T-helper 1 cell treated with Interleukin-12 subunit alpha and Interleukin-12 subunit beta and Interleukin-4 antibody, amounts not matched to agents 30 μg/mL and 1 μg/mL, for 36 hours (primary cell): ENCODE data around the gene PSG5.
"Not testable (repeated sequence)": the region's sequence is repeated elsewhere in the genome, so short reads cannot be mapped to it uniquely, and the experiment has no call there.

Experiments
- H3K27ac Mint-ChIP-seq: one replicate; pipeline ENCODE4 v1.8.0; 2021; ENCODE audit warnings: mild to moderate bottlenecking, mixed read lengths
- H3K27me3 Mint-ChIP-seq: one replicate; pipeline ENCODE4 v1.8.0; 2021; ENCODE audit warnings: low read depth, mixed read lengths
- H3K36me3 Mint-ChIP-seq: one replicate; pipeline ENCODE4 v1.8.0; 2021; ENCODE audit warnings: low read depth, mixed read lengths
- H3K4me1 Mint-ChIP-seq: one replicate; pipeline ENCODE4 v1.8.0; 2021; ENCODE audit warnings: low read depth, mixed read lengths
- H3K4me3 Mint-ChIP-seq: one replicate; pipeline ENCODE4 v1.8.0; 2021; ENCODE audit warnings: mild to moderate bottlenecking, moderate library complexity, mixed read lengths
- H3K9me3 Mint-ChIP-seq: one replicate; pipeline ENCODE4 v1.8.0; 2021; ENCODE audit warnings: mixed read lengths

PSG5 gene

GRCh38 chr19:43201337-43201801 is 15.0 kb upstream of the PSG5 start:
- not testable (repeated sequence) for H3K4me3 Mint-ChIP-seq, H3K27ac Mint-ChIP-seq, H3K27me3 Mint-ChIP-seq, H3K9me3 Mint-ChIP-seq, H3K36me3 Mint-ChIP-seq, H3K4me1 Mint-ChIP-seq

- H3K9me3 Mint-ChIP-seq, H3K27ac Mint-ChIP-seq, H3K36me3 Mint-ChIP-seq, H3K27me3 Mint-ChIP-seq, H3K4me3 Mint-ChIP-seq, H3K4me1 Mint-ChIP-seq: not testable (repeated sequence)
These were observed 12.5 kb upstream of the PSG5 start for GRCh38 chr19:43198686-43199419.

GRCh38 chr19:43197666-43198397 is 11.5 kb upstream of the PSG5 start:
- H3K36me3 Mint-ChIP-seq, H3K27ac Mint-ChIP-seq, H3K9me3 Mint-ChIP-seq, H3K27me3 Mint-ChIP-seq, H3K4me3 Mint-ChIP-seq, H3K4me1 Mint-ChIP-seq: not testable (repeated sequence)

- H3K27ac Mint-ChIP-seq, H3K36me3 Mint-ChIP-seq, H3K9me3 Mint-ChIP-seq, H3K4me3 Mint-ChIP-seq, H3K27me3 Mint-ChIP-seq, H3K4me1 Mint-ChIP-seq: not testable (repeated sequence)
These were observed 8.1 kb upstream of the PSG5 start for GRCh38 chr19:43194397-43194796.

GRCh38 chr19:43192381-43193155 is 6.2 kb upstream of the PSG5 start:
- H3K4me3 Mint-ChIP-seq, H3K9me3 Mint-ChIP-seq, H3K27me3 Mint-ChIP-seq, H3K27ac Mint-ChIP-seq, H3K36me3 Mint-ChIP-seq, H3K4me1 Mint-ChIP-seq: not testable (repeated sequence)

GRCh38 chr19:43188092-43188491 is 1.8 kb upstream of the PSG5 start:
- not testable (repeated sequence) for H3K9me3 Mint-ChIP-seq, H3K27ac Mint-ChIP-seq, H3K4me1 Mint-ChIP-seq, H3K4me3 Mint-ChIP-seq, H3K36me3 Mint-ChIP-seq, H3K27me3 Mint-ChIP-seq

GRCh38 chr19:43181869-43182771 is 4.2 kb downstream of the PSG5 start:
- not testable (repeated sequence) for H3K36me3 Mint-ChIP-seq, H3K4me3 Mint-ChIP-seq, H3K9me3 Mint-ChIP-seq, H3K27ac Mint-ChIP-seq, H3K27me3 Mint-ChIP-seq, H3K4me1 Mint-ChIP-seq

GRCh38 chr19:43179569-43180147 is 6.7 kb downstream of the PSG5 start:
- H3K9me3 Mint-ChIP-seq, H3K36me3 Mint-ChIP-seq, H3K4me1 Mint-ChIP-seq, H3K27me3 Mint-ChIP-seq, H3K27ac Mint-ChIP-seq, H3K4me3 Mint-ChIP-seq: not testable (repeated sequence)

- not testable (repeated sequence) for H3K27me3 Mint-ChIP-seq, H3K4me1 Mint-ChIP-seq, H3K4me3 Mint-ChIP-seq, H3K36me3 Mint-ChIP-seq, H3K9me3 Mint-ChIP-seq, H3K27ac Mint-ChIP-seq
These were observed 7.8 kb downstream of the PSG5 start for GRCh38 chr19:43178577-43178976.

GRCh38 chr19:43165906-43166305 is 20.4 kb downstream of the PSG5 start:
- not testable (repeated sequence) for H3K4me1 Mint-ChIP-seq, H3K27ac Mint-ChIP-seq, H3K9me3 Mint-ChIP-seq, H3K4me3 Mint-ChIP-seq, H3K36me3 Mint-ChIP-seq, H3K27me3 Mint-ChIP-seq

GRCh38 chr19:43163135-43163534 is 23.2 kb downstream of the PSG5 start:
- not testable (repeated sequence) for H3K27me3 Mint-ChIP-seq, H3K27ac Mint-ChIP-seq, H3K36me3 Mint-ChIP-seq, H3K9me3 Mint-ChIP-seq, H3K4me1 Mint-ChIP-seq, H3K4me3 Mint-ChIP-seq

GRCh38 chr19:43162261-43162660 is 24.1 kb downstream of the PSG5 start:
- H3K36me3 Mint-ChIP-seq, H3K4me1 Mint-ChIP-seq, H3K9me3 Mint-ChIP-seq, H3K4me3 Mint-ChIP-seq, H3K27ac Mint-ChIP-seq, H3K27me3 Mint-ChIP-seq: not testable (repeated sequence)

- no peaks in the 10 kb centered on the region for H3K4me1 Mint-ChIP-seq
- H3K4me3 Mint-ChIP-seq = no peak overlapping the region
- H3K27ac Mint-ChIP-seq = no peak overlapping the region
- no peaks in the 10 kb centered on the region for H3K27me3 Mint-ChIP-seq
- H3K9me3 Mint-ChIP-seq = peaks cover 9% of the 10 kb centered on the region
- H3K36me3 Mint-ChIP-seq = no peaks in the 10 kb centered on the region
These were observed 34.1 kb downstream of the PSG5 start for GRCh38 chr19:43152214-43152613.

GRCh38 chr19:43149788-43150187 is 36.5 kb downstream of the PSG5 start:
- H3K9me3 Mint-ChIP-seq = peaks cover 17% of the 10 kb centered on the region
- H3K27ac Mint-ChIP-seq, H3K27me3 Mint-ChIP-seq, H3K4me1 Mint-ChIP-seq, H3K36me3 Mint-ChIP-seq, H3K4me3 Mint-ChIP-seq: not testable (repeated sequence)
